ENCODE data around the gene COL16A1. TPM values are rescaled to one million over a fixed set of nuclear protein-coding genes. Genes with fewer than 3 reads are reported as not detected.

COL16A1 gene
- total and polyA plus RNA-seq, 2 of the 4 experiments (the other 2 are of a cell fraction) = 34.2 to 62.8 TPM

GRCh38 chr1:31648190-31648589 lies 55.6 kb downstream of the COL16A1 start:
- no peak overlapping the region for H2BK15ac ChIP-seq (ENCODE audit: low read depth, low read length)
- no peak overlapping the region for H4K91ac ChIP-seq (ENCODE audit: insufficient read depth, low read depth, low read length)
- BruUV-seq (replicated peaks) = no TSS peak
- intact Hi-C loops (cut with micrococcal nuclease) = no loop called here
- H3K27me3 ChIP-seq (ENCODE audit: control insufficient read depth, insufficient read depth, low read length) = no peaks in the 10 kb centered on the region
- no peak overlapping the region for H3K9ac ChIP-seq (ENCODE audit: low read depth, low read length)
- H2AK9ac ChIP-seq (replicated peaks; ENCODE audit: low read depth, low read length, poor library complexity) = peak overlapping the region; percentile 39
- no peak overlapping the region for H3K56ac ChIP-seq (ENCODE audit: extremely low read depth, insufficient read depth, low read length)
- H2BK120ac ChIP-seq (ENCODE audit: low read depth, low read length) = no peak overlapping the region
- H3K4me2 ChIP-seq (ENCODE audit: low read depth, low read length) = no peak overlapping the region
- no peak overlapping the region for H3K18ac ChIP-seq (ENCODE audit: low read depth, low read length)
- DNase-seq = no peak
- no peaks in the 10 kb centered on the region for H4K20me1 ChIP-seq (ENCODE audit: insufficient read depth, low read length)
- H2AK5ac ChIP-seq (ENCODE audit: low read depth, low read length) = no peak overlapping the region
- H3K23ac ChIP-seq (ENCODE audit: low read depth, low read length) = no peak overlapping the region
- H3K27ac ChIP-seq (ENCODE audit: insufficient read depth, low read length) = no peak overlapping the region
- H2BK5ac ChIP-seq (ENCODE audit: low read depth, low read length, poor library complexity, severe bottlenecking) = no peak overlapping the region
- dilution Hi-C loops (cut with HindIII; ENCODE audit: low sequenced_read_pairs, unreplicated experiment) = no loop called here
- peaks cover 11% of the 10 kb centered on the region; the same call in 1 of the 2 replicates for H3K36me3 ChIP-seq (ENCODE audit: control insufficient read depth, insufficient read depth, low read length)
- peaks cover 13% of the 10 kb centered on the region for H3K9me1 ChIP-seq (ENCODE audit: insufficient read depth, low read length)
- H3K9me3 ChIP-seq (ENCODE audit: control insufficient read depth, insufficient read depth, low read length) = no peaks in the 10 kb centered on the region
- H3K4me3 ChIP-seq (ENCODE audit: insufficient read depth, low read depth, low read length) = no peak overlapping the region
- H3K14ac ChIP-seq (replicated peaks; ENCODE audit: low read depth, low read length) = no peak overlapping the region
- no peak overlapping the region for H4K5ac ChIP-seq (ENCODE audit: low read depth, low read length)
- H3K4me1 ChIP-seq (ENCODE audit: control insufficient read depth, insufficient read depth, low read length) = peaks cover 5% of the 10 kb centered on the region; the same call in 1 of the 2 replicates
- CTCF ChIA-PET = no interaction called here
- H2AFZ ChIP-seq (replicated peaks; ENCODE audit: low read length, poor library complexity) = no peak overlapping the region
- H2BK20ac ChIP-seq (ENCODE audit: low read depth, low read length) = no peak overlapping the region
- H4K8ac ChIP-seq (ENCODE audit: low read depth in 2 of 2, low read length in 2 of 2) = no peak overlapping the region
- no peak overlapping the region for H3K4ac ChIP-seq (ENCODE audit: low read depth, low read length)
- TF ChIP-seq SMC3 (IDR thresholded peaks at IDR 0.05; ENCODE audit: low read depth, low read length) = no peak
- no peak for TF ChIP-seq MXI1 (IDR thresholded peaks at IDR 0.05; ENCODE audit: borderline replicate concordance, low read depth, low read length)
- no peak for TF ChIP-seq RAD21 (IDR thresholded peaks at IDR 0.05; ENCODE audit: low read length)
- no peak for TF ChIP-seq RCOR1 (IDR thresholded peaks at IDR 0.05; ENCODE audit: insufficient replicate concordance, low read length)
- no peak for TF ChIP-seq ELK1 (IDR thresholded peaks at IDR 0.05; ENCODE audit: borderline replicate concordance, low read depth, low read length)
- TF ChIP-seq CEBPB (IDR thresholded peaks at IDR 0.05; ENCODE audit: low read depth, low read length) = no peak
- no peak for TF ChIP-seq FOS (IDR thresholded peaks at IDR 0.05; ENCODE audit: low read depth, low read length)
- ATAC-seq (ENCODE audit: low read depth) = no peak
- peaks cover 19 to 23% of the 10 kb centered on the region in 2 experiments for H3K79me1 ChIP-seq (ENCODE audit: low read depth in 1 of 2, low read length in 2 of 2)
- in situ Hi-C loops (cut with MboI; ENCODE audit: low sequenced_read_pairs) = no loop called here
- WGBS, 2 experiments (ENCODE audit: extremely low coverage in 2 of 2, insufficient read length in 1 of 2) = no CpG with 5 or more reads among the region's 2 CpGs
- POLR2A ChIA-PET (ENCODE audit: unreplicated experiment) = no interaction called here

All from IMR-90 (cell line).